NCI-H526 treated with DMSO at 0.1 percent for 48 hours (cell line): Measurements from ENCODE around the gene PFDN1.
"Not testable (repeated sequence)": the region's sequence is repeated elsewhere in the genome, so short reads cannot be mapped to it uniquely, and the experiment has no call there.

Source experiments
- DNase-seq: peaks from one replicate; lab custom pipeline; 2025; lab: John Stamatoyannopoulos, UW

PFDN1 gene

GRCh38 chr5:140214831-140215230 lies 88.1 kb downstream of the PFDN1 start:
- no peak for DNase-seq

- DNase-seq = no peak
Observed at GRCh38 chr5:140213370-140213983, 89.4 kb downstream of the PFDN1 start.

GRCh38 chr5:140208065-140208464 lies 94.8 kb downstream of the PFDN1 start:
- no peak for DNase-seq

- DNase-seq = no peak
Observed at GRCh38 chr5:140207250-140207964, 95.5 kb downstream of the PFDN1 start.

GRCh38 chr5:140205952-140206351 lies 96.9 kb downstream of the PFDN1 start:
- no peak for DNase-seq

- no peak for DNase-seq
Observed at GRCh38 chr5:140205216-140205615, 97.7 kb downstream of the PFDN1 start.

GRCh38 chr5:140202610-140203009 lies 100.3 kb downstream of the PFDN1 start:
- no peak for DNase-seq

- no peak for DNase-seq
Observed at GRCh38 chr5:140202078-140202477, 100.8 kb downstream of the PFDN1 start.

GRCh38 chr5:140198915-140199314 lies 104.0 kb downstream of the PFDN1 start:
- not testable (repeated sequence) for DNase-seq

- DNase-seq = no peak
Observed at GRCh38 chr5:140197023-140197422, 105.9 kb downstream of the PFDN1 start.

GRCh38 chr5:140196115-140196814 lies 106.6 kb downstream of the PFDN1 start:
- no peak for DNase-seq
